K562 (cell line): ENCODE results near the gene BAIAP3. TPM values are rescaled to one million over a fixed set of nuclear protein-coding genes. Genes with fewer than 3 reads are reported as not detected.

Experiments
- ARID2 ChIP-seq: fragments of 450-650 bp; IDR thresholded peaks from 2 replicates; pipeline ENCODE4 v1.6.1; 2017; ENCODE audit warnings: antibody characterized with exemption, mild to moderate bottlenecking
- DMBX1 ChIP-seq: fragments of 250-450 bp; sonication (Bioruptor Pico); IDR thresholded peaks from 2 replicates; pipeline ENCODE4 v1.8.0; 2022; ENCODE audit warnings: inconsistent platforms, mild to moderate bottlenecking, moderate library complexity, borderline replicate concordance
- HEY1 ChIP-seq: fragments of 250-450 bp; sonication (Bioruptor Pico); IDR thresholded peaks from 2 replicates; pipeline ENCODE4 v1.5.0; 2020; ENCODE audit warnings: mild to moderate bottlenecking, moderate library complexity, borderline replicate concordance
- MNT ChIP-seq, 2 experiments: fragments of 450-650 bp; conservative IDR thresholded peaks; 2 replicates each; pipeline ENCODE4 v1.6.1; 2017; ENCODE audit warnings: mild to moderate bottlenecking in 2 of 2, moderate library complexity in 2 of 2
- NRF1 ChIP-seq, 2 experiments: fragments of 450-650 bp; IDR thresholded peaks in 1 of 2; conservative IDR thresholded peaks in 1 of 2; 2 replicates each; pipeline ENCODE4 v1.6.1; 2014; ENCODE audit warnings: mild to moderate bottlenecking in 2 of 2
- POLR2B ChIP-seq: fragments of 450-650 bp; IDR thresholded peaks from 2 replicates; pipeline ENCODE4 v1.6.1; 2018; ENCODE audit warnings: low read depth; ENCODE audit not compliant: partially characterized antibody
- POLR2G ChIP-seq: fragments of 200-400 bp; formaldehyde crosslinking; IDR thresholded peaks from 2 replicates; pipeline ENCODE4 v1.6.1; 2017; ENCODE audit warnings: low read depth, mild to moderate bottlenecking, antibody characterized with exemption, low read length, moderate library complexity
- SIX5 ChIP-seq, 2 experiments: IDR thresholded peaks; 2 replicates each; pipeline ENCODE4 v1.6.1; 2011; ENCODE audit warnings: low read length in 2 of 2, borderline replicate concordance in 1 of 2, low read depth in 1 of 2, mild to moderate bottlenecking in 1 of 2, moderate library complexity in 1 of 2; ENCODE audit not compliant: insufficient read depth in 1 of 2
- TEAD1 ChIP-seq, 2 experiments: fragments of 450-650 bp in 1 of 2; sonication (generic) in 1 of 2; formaldehyde crosslinking; IDR thresholded peaks; 2 replicates each; pipeline versions ENCODE4 v1.4.0 to v1.8.0; 2020 to 2022; ENCODE audit warnings: mild to moderate bottlenecking in 2 of 2, missing genetic modification reagents in 1 of 2
- THAP12 ChIP-seq: fragments of 250-450 bp; sonication (Bioruptor Pico); IDR thresholded peaks from 2 replicates; pipeline ENCODE4 v1.9.0; 2021; ENCODE audit warnings: mild to moderate bottlenecking, inconsistent platforms
- ZNF133 ChIP-seq: fragments of 250-450 bp; sonication (Bioruptor Pico); IDR thresholded peaks from 2 replicates; pipeline ENCODE4 v1.4.0; 2020; ENCODE audit warnings: mild to moderate bottlenecking
- ZNF408 ChIP-seq: fragments of 250-450 bp; sonication (Bioruptor Pico); IDR thresholded peaks from 2 replicates; pipeline ENCODE4 v1.4.0; 2020; ENCODE audit warnings: low read depth, mild to moderate bottlenecking, moderate library complexity
- polyA plus RNA-seq, 8 experiments: library from polyadenylated mRNA; depleted of rRNA in 4 of 8; stranded (reverse) in 5 of 8; unstranded in 3 of 8; fragments of >200 nt; fragmentation: Nextera tagmentation in 2 of 8; fragmentation: Illumina TruSeq in 1 of 8; extraction: Ambion mirVana in 2 of 8; extraction: Trizol in 1 of 8; gene quantifications; 2 replicates each; pipeline versions ENCODE4 v1.2.1 to v1.2.3, GENCODE V29; 2011 to 2014; ENCODE audit warnings: inconsistent platforms in 1 of 8, missing spikeins in 1 of 8
- total RNA-seq, 7 experiments: library from RNA; depleted of rRNA in 6 of 7; stranded (reverse); fragments of >200 nt in 6 of 7; fragmentation: Illumina TruSeq in 2 of 7; extraction: Trizol in 2 of 7; gene quantifications; 2 replicates each; pipeline versions ENCODE4 v1.2.1 to v1.2.3, GENCODE V29; 2011 to 2021; ENCODE audit warnings: low replicate concordance in 1 of 7
- TF ChIP-seq, protein P1 (sequence below), 2 experiments: fragments of 450-650 bp in 1 of 2; sonication (generic) in 1 of 2; formaldehyde crosslinking in 1 of 2; IDR thresholded peaks; 2 replicates each; pipeline versions ENCODE4 v1.7.1 to v1.9.0; 2016 to 2022; ENCODE audit warnings: inconsistent platforms in 1 of 2, mild to moderate bottlenecking in 1 of 2, missing genetic modification reagents in 1 of 2

Gene BAIAP3
- total and polyA plus RNA-seq, 9 of the 15 experiments (the other 6 are each of a cell fraction or from before 2014, with no cell fraction given) = 0.03 to 4.5 (median 0.57) TPM; not detected in 1

DNA sequence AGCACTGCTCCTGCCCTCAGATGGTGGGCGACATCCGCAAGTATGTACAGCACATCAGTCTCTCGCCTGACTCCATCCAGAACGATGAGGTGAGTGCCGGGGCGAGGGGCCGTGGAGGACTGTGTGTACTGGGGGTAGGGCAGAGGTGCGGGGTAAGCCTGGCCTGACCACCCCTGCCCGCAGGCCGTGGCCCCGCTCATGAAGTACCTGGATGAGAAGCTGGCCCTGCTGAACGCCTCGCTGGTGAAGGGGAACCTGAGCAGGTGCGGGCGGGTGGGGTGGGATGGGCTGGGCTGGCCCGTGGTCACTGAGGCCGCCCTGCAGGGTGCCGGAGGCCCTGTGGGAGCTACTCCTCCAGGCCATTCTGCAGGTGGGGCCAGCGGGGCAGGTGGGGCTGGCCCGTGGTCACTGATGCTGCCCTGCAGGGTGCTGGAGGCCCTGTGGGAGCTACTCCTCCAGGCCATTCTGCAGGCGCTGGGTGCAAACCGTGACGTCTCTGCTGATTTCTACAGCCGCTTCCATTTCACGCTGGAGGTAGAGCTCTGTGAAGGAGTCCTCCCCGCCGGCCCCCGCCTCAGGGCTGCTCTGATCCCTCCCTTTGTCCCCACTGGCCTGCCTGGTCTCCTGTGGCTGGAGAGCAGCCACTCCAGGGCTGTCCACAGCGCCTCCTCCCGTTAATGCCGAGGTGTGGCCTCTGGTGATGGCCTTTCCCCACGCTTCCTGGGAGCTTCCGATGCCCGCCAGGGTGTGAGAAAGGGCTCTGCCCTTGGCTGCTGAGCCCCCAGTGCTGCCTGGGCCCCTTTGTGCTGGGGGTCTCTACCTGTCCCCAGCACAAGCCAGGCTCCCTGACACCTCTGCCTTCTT lies 13.2 kb downstream of the BAIAP3 start (continued):
- TF ChIP-seq, protein P1, sequence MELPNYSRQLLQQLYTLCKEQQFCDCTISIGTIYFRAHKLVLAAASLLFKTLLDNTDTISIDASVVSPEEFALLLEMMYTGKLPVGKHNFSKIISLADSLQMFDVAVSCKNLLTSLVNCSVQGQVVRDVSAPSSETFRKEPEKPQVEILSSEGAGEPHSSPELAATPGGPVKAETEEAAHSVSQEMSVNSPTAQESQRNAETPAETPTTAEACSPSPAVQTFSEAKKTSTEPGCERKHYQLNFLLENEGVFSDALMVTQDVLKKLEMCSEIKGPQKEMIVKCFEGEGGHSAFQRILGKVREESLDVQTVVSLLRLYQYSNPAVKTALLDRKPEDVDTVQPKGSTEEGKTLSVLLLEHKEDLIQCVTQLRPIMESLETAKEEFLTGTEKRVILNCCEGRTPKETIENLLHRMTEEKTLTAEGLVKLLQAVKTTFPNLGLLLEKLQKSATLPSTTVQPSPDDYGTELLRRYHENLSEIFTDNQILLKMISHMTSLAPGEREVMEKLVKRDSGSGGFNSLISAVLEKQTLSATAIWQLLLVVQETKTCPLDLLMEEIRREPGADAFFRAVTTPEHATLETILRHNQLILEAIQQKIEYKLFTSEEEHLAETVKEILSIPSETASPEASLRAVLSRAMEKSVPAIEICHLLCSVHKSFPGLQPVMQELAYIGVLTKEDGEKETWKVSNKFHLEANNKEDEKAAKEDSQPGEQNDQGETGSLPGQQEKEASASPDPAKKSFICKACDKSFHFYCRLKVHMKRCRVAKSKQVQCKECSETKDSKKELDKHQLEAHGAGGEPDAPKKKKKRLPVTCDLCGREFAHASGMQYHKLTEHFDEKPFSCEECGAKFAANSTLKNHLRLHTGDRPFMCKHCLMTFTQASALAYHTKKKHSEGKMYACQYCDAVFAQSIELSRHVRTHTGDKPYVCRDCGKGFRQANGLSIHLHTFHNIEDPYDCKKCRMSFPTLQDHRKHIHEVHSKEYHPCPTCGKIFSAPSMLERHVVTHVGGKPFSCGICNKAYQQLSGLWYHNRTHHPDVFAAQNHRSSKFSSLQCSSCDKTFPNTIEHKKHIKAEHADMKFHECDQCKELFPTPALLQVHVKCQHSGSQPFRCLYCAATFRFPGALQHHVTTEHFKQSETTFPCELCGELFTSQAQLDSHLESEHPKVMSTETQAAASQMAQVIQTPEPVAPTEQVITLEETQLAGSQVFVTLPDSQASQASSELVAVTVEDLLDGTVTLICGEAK (IDR thresholded peaks at IDR 0.05) = no peak
- TF ChIP-seq, protein P1 (CRISPR knock-in tag; IDR thresholded peaks at IDR 0.05) = no peak
- TF ChIP-seq NRF1 (conservative IDR thresholded peaks at IDR 0.05 in 1 of 2, IDR thresholded peaks at IDR 0.05 in 1 of 2) (no peak), SIX5 (IDR thresholded peaks at IDR 0.05; ENCODE audit: borderline replicate concordance in 1 of 2, insufficient read depth in 1 of 2, low read depth in 1 of 2, low read length in 2 of 2) (no peak), THAP12 (CRISPR knock-in tag) (no peak), ZNF133 (CRISPR knock-in tag) (no peak), TEAD1 (CRISPR knock-in tag; IDR thresholded peaks at IDR 0.05) (no peak), POLR2G (peak; percentile 12), DMBX1 (CRISPR knock-in tag) (no peak), HEY1 (CRISPR knock-in tag) (no peak), ZNF408 (CRISPR knock-in tag) (no peak), POLR2B (no peak), MNT (conservative IDR thresholded peaks at IDR 0.05) (no peak), ARID2 (no peak)
